H9 (cell line): Measurements from ENCODE around the gene PARVB. TPM values are rescaled to one million over a fixed set of nuclear protein-coding genes. Genes with fewer than 3 reads are reported as not detected.

Experiments
- DNase-seq: peaks from one replicate; pipeline ENCODE4 v3.0.0-alpha.2; 2017
- H2AFZ ChIP-seq: one replicate; pipeline ENCODE4 v1.6.1; 2013; ENCODE audit warnings: mild to moderate bottlenecking, low read length, control low read depth, moderate library complexity
- H2AK5ac ChIP-seq: 2 replicates; pipeline ENCODE4 v1.6.1; 2013; ENCODE audit warnings: low read length, control low read depth, mixed read lengths; ENCODE audit not compliant: insufficient read length
- H2BK120ac ChIP-seq: one replicate; pipeline ENCODE4 v1.6.1; 2013; ENCODE audit warnings: low read depth, mild to moderate bottlenecking, low read length, control low read depth, inconsistent platforms; ENCODE audit not compliant: poor library complexity, severe bottlenecking
- H2BK12ac ChIP-seq: 2 replicates; pipeline ENCODE4 v1.6.1; 2013; ENCODE audit warnings: low read length, control low read depth, mixed read lengths, low read depth; ENCODE audit not compliant: insufficient read length
- H2BK15ac ChIP-seq: 2 replicates; pipeline ENCODE4 v1.6.1; 2013; ENCODE audit warnings: low read depth, low read length, control low read depth
- H2BK20ac ChIP-seq: one replicate; pipeline ENCODE4 v1.6.1; 2013; ENCODE audit warnings: low read depth, mild to moderate bottlenecking, low read length, control low read depth, inconsistent platforms; ENCODE audit not compliant: poor library complexity, severe bottlenecking
- H2BK5ac ChIP-seq: 2 replicates; pipeline ENCODE4 v1.6.1; 2013; ENCODE audit warnings: low read length, control low read depth, mixed read lengths; ENCODE audit not compliant: insufficient read length
- H3K14ac ChIP-seq: 2 replicates; pipeline ENCODE4 v1.6.1; 2013; ENCODE audit warnings: low read length, control low read depth; ENCODE audit not compliant: insufficient read depth
- H3K18ac ChIP-seq: 2 replicates; pipeline ENCODE4 v1.6.1; 2013; ENCODE audit warnings: low read depth, mild to moderate bottlenecking, mixed read lengths, low read length, control low read depth; ENCODE audit not compliant: insufficient read length
- H3K23ac ChIP-seq: 2 replicates; pipeline ENCODE4 v1.6.1; 2013; ENCODE audit warnings: low read length, control low read depth, mixed read lengths, low read depth; ENCODE audit not compliant: insufficient read length
- H3K23me2 ChIP-seq: 2 replicates; pipeline ENCODE4 v1.6.1; 2013; ENCODE audit warnings: low read depth, mild to moderate bottlenecking, mixed read lengths, low read length, control low read depth; ENCODE audit not compliant: insufficient read length, poor library complexity, severe bottlenecking
- H3K27ac ChIP-seq: 2 replicates; pipeline ENCODE4 v1.5.1; 2013; ENCODE audit warnings: low read length, control low read depth, mixed read lengths, low read depth; ENCODE audit not compliant: insufficient read length
- H3K27me3 ChIP-seq: 2 replicates; pipeline ENCODE4 v1.6.1; 2013; ENCODE audit warnings: low read length, control low read depth, inconsistent platforms; ENCODE audit not compliant: insufficient read depth
- H3K4ac ChIP-seq: 2 replicates; pipeline ENCODE4 v1.6.1; 2013; ENCODE audit warnings: low read depth, mild to moderate bottlenecking, control low read depth, inconsistent platforms, low read length, moderate library complexity
- H3K4me1 ChIP-seq: 2 replicates; pipeline ENCODE4 v1.6.1; 2013; ENCODE audit warnings: low read length, control low read depth, inconsistent platforms; ENCODE audit not compliant: insufficient read depth
- H3K4me2 ChIP-seq: 2 replicates; pipeline ENCODE4 v1.6.1; 2013; ENCODE audit warnings: low read length, control low read depth, mixed read lengths; ENCODE audit not compliant: insufficient read length, insufficient read depth
- H3K56ac ChIP-seq: 2 replicates; pipeline ENCODE4 v1.6.1; 2013; ENCODE audit warnings: low read depth, mild to moderate bottlenecking, mixed read lengths, low read length, control low read depth; ENCODE audit not compliant: insufficient read length
- H3K79me1 ChIP-seq: 2 replicates; pipeline ENCODE4 v1.6.1; 2013; ENCODE audit warnings: low read depth, mild to moderate bottlenecking, moderate library complexity, low read length, control low read depth, inconsistent platforms; ENCODE audit not compliant: insufficient read depth, poor library complexity, severe bottlenecking
- H3K79me2 ChIP-seq: 2 replicates; pipeline ENCODE4 v1.6.1; 2013; ENCODE audit warnings: low read length, control low read depth, inconsistent platforms; ENCODE audit not compliant: insufficient read depth
- H3K9ac ChIP-seq: 2 replicates; pipeline ENCODE4 v1.6.1; 2013; ENCODE audit warnings: low read length, control low read depth, mixed read lengths; ENCODE audit not compliant: insufficient read length; ENCODE audit errors: extremely low read depth
- H3K9me3 ChIP-seq: one replicate; pipeline ENCODE4 v1.6.1; 2013; ENCODE audit warnings: low read depth, low read length, inconsistent platforms; ENCODE audit not compliant: control insufficient read depth
- H3T11ph ChIP-seq: one replicate; pipeline ENCODE4 v1.6.1; 2013; ENCODE audit warnings: mild to moderate bottlenecking, low read length, control low read depth, inconsistent platforms
- H4K20me1 ChIP-seq: one replicate; pipeline ENCODE4 v1.6.1; 2013; ENCODE audit not compliant: control insufficient read depth, insufficient read length, insufficient read depth
- H4K5ac ChIP-seq: 2 replicates; pipeline ENCODE4 v1.6.1; 2013; ENCODE audit warnings: low read depth, mild to moderate bottlenecking, mixed read lengths, low read length, control low read depth; ENCODE audit not compliant: insufficient read length
- H4K8ac ChIP-seq: replicated peaks from 2 replicates; pipeline ENCODE4 v1.6.1; 2013; ENCODE audit warnings: low read length, control low read depth, mixed read lengths, low read depth; ENCODE audit not compliant: insufficient read length
- H4K91ac ChIP-seq: 2 replicates; pipeline ENCODE4 v1.6.1; 2013; ENCODE audit warnings: low read depth, mild to moderate bottlenecking, moderate library complexity, mixed read lengths, low read length, control low read depth; ENCODE audit not compliant: insufficient read length
- H3K27ac Mint-ChIP-seq, 3 experiments: 2 replicates in 2 of 3; 3 replicates in 1 of 3; pipeline ENCODE4 v1.8.0; 2020 to 2021; ENCODE audit warnings: mixed read lengths in 3 of 3, mild to moderate bottlenecking in 1 of 3, moderate library complexity in 1 of 3
- H3K27me3 Mint-ChIP-seq: 2 replicates; pipeline ENCODE4 v1.8.0; 2021; ENCODE audit warnings: low read depth, mild to moderate bottlenecking, moderate library complexity, mixed read lengths
- H3K36me3 Mint-ChIP-seq, 3 experiments: 2 replicates in 2 of 3; 3 replicates in 1 of 3; pipeline ENCODE4 v1.8.0; 2020 to 2021; ENCODE audit warnings: low read depth in 3 of 3, mixed read lengths in 3 of 3; ENCODE audit not compliant: insufficient read depth in 1 of 3
- H3K4me1 Mint-ChIP-seq, 2 experiments: 2 replicates each; pipeline ENCODE4 v1.8.0; 2020; ENCODE audit warnings: mixed read lengths in 2 of 2
- H3K4me3 Mint-ChIP-seq, 2 experiments: 2 replicates in 1 of 2; 3 replicates in 1 of 2; pipeline ENCODE4 v1.8.0; 2020 to 2021; ENCODE audit warnings: mild to moderate bottlenecking in 2 of 2, mixed read lengths in 2 of 2, moderate library complexity in 1 of 2
- H3K9me3 Mint-ChIP-seq, 2 experiments: 2 replicates in 1 of 2; 3 replicates in 1 of 2; pipeline ENCODE4 v1.8.0; 2020; ENCODE audit warnings: mild to moderate bottlenecking in 2 of 2, mixed read lengths in 2 of 2, moderate library complexity in 1 of 2
- CTCF ChIP-seq: fragments of 200-600 bp; sonication (generic); conservative IDR thresholded peaks from 3 replicates; pipeline ENCODE4 v1.8.0; 2021; ENCODE audit warnings: antibody characterized with exemption, mild to moderate bottlenecking
- WGBS: extraction: QIAGEN DNeasy Blood & Tissue Kit; methylation state at CpG from one replicate; pipeline ENCODE4 v1.1.7; 2013; ENCODE audit warnings: missing lambda C conversion rate, low lambda C conversion rate, mixed read lengths; ENCODE audit not compliant: insufficient read length; ENCODE audit errors: extremely low coverage; 5-methylcytosine and 5-hydroxymethylcytosine counted together
- total RNA-seq: library from RNA; stranded (reverse); gene quantifications from 2 replicates; pipeline ENCODE4 v1.2.1, GENCODE V29; 2021

Gene PARVB
- total RNA-seq, 1 experiment from 2014 or later = 15.6 TPM

GRCh38 chr22:44147008-44147645 is 123.0 kb downstream of the PARVB start:
- no CpG with 5 or more reads among the region's 12 CpGs for WGBS

More at GRCh38 chr22:44147008-44147645, 123.0 kb downstream of the PARVB start:
- peak overlapping the region; percentile 81 for H3K27ac ChIP-seq
- no peaks in the 10 kb centered on the region for H3K27me3 ChIP-seq
- H3K4ac ChIP-seq = no peak overlapping the region
- no peak overlapping the region for H3T11ph ChIP-seq
- no peak overlapping the region for H2BK120ac ChIP-seq
- Mint-ChIP-seq H3K9me3 (peaks cover 0 to 5% of the 10 kb centered on the region in 2 experiments; a peak in 1 of 5 replicates), H3K4me1 (peaks cover 56 to 63% of the 10 kb centered on the region in 2 experiments), H3K27ac (peak overlapping the region; percentile 58 to 99 (median 99)), H3K36me3 (peaks cover 0 to 3% (median 0%) of the 10 kb centered on the region in 3 experiments; a peak in 1 of 7 replicates), H3K27me3 (no peaks in the 10 kb centered on the region; the same call in 1 of the 2 replicates), H3K4me3 (peak overlapping the region in 1 of 2 experiments; percentile 35; a peak in 4 of 5 replicates)
- TF ChIP-seq CTCF = no peak
- H4K5ac ChIP-seq = no peak overlapping the region
- no peak overlapping the region for H3K56ac ChIP-seq
- no peak overlapping the region for H4K8ac ChIP-seq
- H3K9ac ChIP-seq = peak overlapping the region; percentile 26
- H3K23ac ChIP-seq = no peak overlapping the region
- H3K79me1 ChIP-seq = no peaks in the 10 kb centered on the region
- H2AFZ ChIP-seq = no peak overlapping the region
- peak overlapping the region; percentile 20 for H4K91ac ChIP-seq
- peak overlapping the region; percentile 64 for H2BK12ac ChIP-seq
- peak overlapping the region; percentile 49; the same call in 1 of the 2 replicates for H3K14ac ChIP-seq
- H4K20me1 ChIP-seq = no peaks in the 10 kb centered on the region
- no peak overlapping the region for H2BK15ac ChIP-seq
- H3K23me2 ChIP-seq = no peaks in the 10 kb centered on the region
- H3K18ac ChIP-seq = peak overlapping the region; percentile 66
- no peaks in the 10 kb centered on the region for H3K79me2 ChIP-seq
- H2BK20ac ChIP-seq = no peak overlapping the region
- no peak for DNase-seq
- H2BK5ac ChIP-seq = peak overlapping the region; percentile 8
- peak overlapping the region; percentile 3 for H3K4me2 ChIP-seq
- no peak overlapping the region for H2AK5ac ChIP-seq
- H3K9me3 ChIP-seq = no peaks in the 10 kb centered on the region
- H3K4me1 ChIP-seq = peaks cover 25% of the 10 kb centered on the region
